Measurements from ENCODE around the gene ASAP3.

The ASAP3 gene

GRCh38 chr1:23433122-23433521 lies 50.9 kb downstream of the ASAP3 start:
- H3K14ac ChIP-seq (ENCODE audit: low read length in 2 of 2), result no peak overlapping the region
- H3K23ac ChIP-seq (ENCODE audit: low read length in 2 of 2), result no peak overlapping the region
- no peak overlapping the region for H4K8ac ChIP-seq (ENCODE audit: low read length)
- no peak overlapping the region for H2BK5ac ChIP-seq (ENCODE audit: low read depth, low read length, poor library complexity, severe bottlenecking)
- H2AFZ ChIP-seq (ENCODE audit: low read depth, low read length), result no peak overlapping the region
- no peak overlapping the region for H3K9ac ChIP-seq (ENCODE audit: low read length)
- H3K4me1 ChIP-seq (ENCODE audit: control insufficient read depth, insufficient read depth, low read depth, low read length), result no peaks in the 10 kb centered on the region
- DNase-seq, result no peak
- H3K4me2 ChIP-seq (ENCODE audit: low read length, poor library complexity, severe bottlenecking), result no peak overlapping the region
- H3K18ac ChIP-seq (ENCODE audit: low read depth in 1 of 2, low read length in 2 of 2), result no peak overlapping the region
- H2AK5ac ChIP-seq (ENCODE audit: low read length, severe bottlenecking), result no peak overlapping the region
- H2BK15ac ChIP-seq (ENCODE audit: low read depth, poor library complexity, severe bottlenecking), result no peak overlapping the region
- H3K4me3 ChIP-seq (ENCODE audit: insufficient read depth in 1 of 2, low read depth in 1 of 2, low read length in 2 of 2), result no peak overlapping the region
- H3K36me3 ChIP-seq (ENCODE audit: control insufficient read depth in 1 of 2, insufficient read depth in 2 of 2, low read depth in 1 of 2, low read length in 2 of 2), result peaks cover 68 to 97% of the 10 kb centered on the region in 2 experiments
- H3K27ac ChIP-seq (ENCODE audit: low read length, poor library complexity, severe bottlenecking), result no peak overlapping the region
- WGBS, result 97% methylated on average over 10 of the region's 10 CpGs
- no peaks in the 10 kb centered on the region for H3K27me3 ChIP-seq (ENCODE audit: control insufficient read depth in 1 of 2, insufficient read depth in 1 of 2, low read length in 2 of 2)
- H4K91ac ChIP-seq (ENCODE audit: low read length), result no peak overlapping the region
- H3K4ac ChIP-seq (ENCODE audit: low read depth in 1 of 2, low read length in 2 of 2), result no peak overlapping the region
- no peaks in the 10 kb centered on the region for H3K9me3 ChIP-seq (ENCODE audit: control insufficient read depth, low read length)
- H3K79me1 ChIP-seq (replicated peaks; ENCODE audit: low read length, poor library complexity, severe bottlenecking), result no peaks in the 10 kb centered on the region
- no peak overlapping the region for H2BK120ac ChIP-seq (ENCODE audit: low read depth, low read length)
- H2BK12ac ChIP-seq (ENCODE audit: low read length in 2 of 2), result no peak overlapping the region

DNA sequence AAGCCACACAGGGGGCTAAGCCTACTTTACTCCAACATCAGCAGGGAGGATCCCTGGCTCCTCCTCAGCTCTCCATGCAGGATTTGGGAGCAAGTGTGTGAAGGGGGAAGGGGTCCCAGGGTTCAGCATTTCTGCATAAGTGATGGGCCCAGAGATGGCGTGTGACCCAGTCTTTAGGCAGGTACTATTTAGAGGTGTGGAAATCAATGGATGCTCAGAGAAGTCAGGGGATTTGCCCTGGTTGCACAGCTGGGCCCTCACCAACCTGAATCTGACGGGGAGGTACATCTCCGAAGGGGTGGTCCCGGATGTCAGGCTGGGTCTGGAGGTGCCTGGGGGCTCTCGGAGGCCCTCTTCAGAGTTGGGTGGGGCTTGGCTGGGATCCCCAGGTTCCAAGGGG lies 52.5 kb downstream of the ASAP3 start:
- H2BK15ac ChIP-seq (ENCODE audit: low read depth, poor library complexity, severe bottlenecking), result no peak overlapping the region
- H3K27ac ChIP-seq (ENCODE audit: low read length, poor library complexity, severe bottlenecking), result no peak overlapping the region
- H3K18ac ChIP-seq (ENCODE audit: low read depth in 1 of 2, low read length in 2 of 2), result no peak overlapping the region
- H3K4ac ChIP-seq (ENCODE audit: low read depth in 1 of 2, low read length in 2 of 2), result no peak overlapping the region
- no peaks in the 10 kb centered on the region for H3K27me3 ChIP-seq (ENCODE audit: control insufficient read depth in 1 of 2, insufficient read depth in 1 of 2, low read length in 2 of 2)
- H4K8ac ChIP-seq (ENCODE audit: low read length), result no peak overlapping the region
- 91% methylated on average over 5 of the region's 5 CpGs for WGBS
- no peak overlapping the region for H3K9ac ChIP-seq (ENCODE audit: low read length)
- DNase-seq, result no peak
- no peak overlapping the region for H3K23ac ChIP-seq (ENCODE audit: low read length in 2 of 2)
- no peaks in the 10 kb centered on the region for H3K4me1 ChIP-seq (ENCODE audit: control insufficient read depth, insufficient read depth, low read depth, low read length)
- no peak overlapping the region for H3K4me3 ChIP-seq (ENCODE audit: insufficient read depth in 1 of 2, low read depth in 1 of 2, low read length in 2 of 2)
- H3K4me2 ChIP-seq (ENCODE audit: low read length, poor library complexity, severe bottlenecking), result no peak overlapping the region
- no peak overlapping the region for H2AFZ ChIP-seq (ENCODE audit: low read depth, low read length)
- H3K36me3 ChIP-seq (ENCODE audit: control insufficient read depth in 1 of 2, insufficient read depth in 2 of 2, low read depth in 1 of 2, low read length in 2 of 2), result peaks cover 55 to 95% of the 10 kb centered on the region in 2 experiments
- no peak overlapping the region for H2BK5ac ChIP-seq (ENCODE audit: low read depth, low read length, poor library complexity, severe bottlenecking)
- no peaks in the 10 kb centered on the region for H3K9me3 ChIP-seq (ENCODE audit: control insufficient read depth, low read length)
- no peak overlapping the region for H2AK5ac ChIP-seq (ENCODE audit: low read length, severe bottlenecking)
- no peak overlapping the region for H2BK120ac ChIP-seq (ENCODE audit: low read depth, low read length)
- H3K14ac ChIP-seq (ENCODE audit: low read length in 2 of 2), result no peak overlapping the region
- no peak overlapping the region for H4K91ac ChIP-seq (ENCODE audit: low read length)
- no peaks in the 10 kb centered on the region for H3K79me1 ChIP-seq (replicated peaks; ENCODE audit: low read length, poor library complexity, severe bottlenecking)
- H2BK12ac ChIP-seq (ENCODE audit: low read length in 2 of 2), result no peak overlapping the region

DNA sequence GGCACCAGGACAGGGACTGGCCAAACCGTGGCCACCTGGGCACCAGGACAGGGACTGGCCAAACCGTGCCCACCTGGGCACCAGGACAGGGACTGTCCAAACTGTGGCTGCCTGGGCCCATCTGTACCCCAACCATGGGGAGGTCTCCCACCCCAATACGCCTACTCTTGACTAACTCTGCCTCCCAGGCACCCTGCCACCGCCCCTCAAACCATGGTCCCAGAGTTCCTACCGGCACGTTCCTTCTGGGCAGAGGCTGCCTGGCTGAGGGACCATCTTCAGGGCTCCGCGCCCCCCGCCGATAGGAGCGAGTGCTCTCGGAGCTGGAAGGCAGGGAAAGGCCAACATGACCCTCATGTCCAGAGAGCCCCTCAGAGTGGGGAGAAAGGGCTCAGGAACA lies 53.2 kb downstream of the ASAP3 start:
- Histone ChIP-seq H3K23ac (ENCODE audit: low read length in 2 of 2) (no peak overlapping the region), H3K14ac (ENCODE audit: low read length in 2 of 2) (no peak overlapping the region), H2BK5ac (ENCODE audit: low read depth, low read length, poor library complexity, severe bottlenecking) (no peak overlapping the region), H4K91ac (ENCODE audit: low read length) (no peak overlapping the region), H3K4ac (ENCODE audit: low read depth in 1 of 2, low read length in 2 of 2) (no peak overlapping the region), H3K9ac (ENCODE audit: low read length) (no peak overlapping the region), H3K18ac (ENCODE audit: low read depth in 1 of 2, low read length in 2 of 2) (no peak overlapping the region), H3K4me1 (ENCODE audit: control insufficient read depth, insufficient read depth, low read depth, low read length) (no peaks in the 10 kb centered on the region), H3K79me1 (replicated peaks; ENCODE audit: low read length, poor library complexity, severe bottlenecking) (no peaks in the 10 kb centered on the region), H2BK120ac (ENCODE audit: low read depth, low read length) (no peak overlapping the region), H3K4me3 (ENCODE audit: insufficient read depth in 1 of 2, low read depth in 1 of 2, low read length in 2 of 2) (no peak overlapping the region), H3K36me3 (ENCODE audit: control insufficient read depth in 1 of 2, insufficient read depth in 2 of 2, low read depth in 1 of 2, low read length in 2 of 2) (peaks cover 51 to 95% of the 10 kb centered on the region in 2 experiments), H4K8ac (ENCODE audit: low read length) (no peak overlapping the region), H2AK5ac (ENCODE audit: low read length, severe bottlenecking) (no peak overlapping the region), H3K9me3 (ENCODE audit: control insufficient read depth, low read length) (no peaks in the 10 kb centered on the region), H3K27me3 (ENCODE audit: control insufficient read depth in 1 of 2, insufficient read depth in 1 of 2, low read length in 2 of 2) (no peaks in the 10 kb centered on the region), H2BK12ac (ENCODE audit: low read length in 2 of 2) (no peak overlapping the region), H3K4me2 (ENCODE audit: low read length, poor library complexity, severe bottlenecking) (no peak overlapping the region), H2AFZ (ENCODE audit: low read depth, low read length) (no peak overlapping the region), H2BK15ac (ENCODE audit: low read depth, poor library complexity, severe bottlenecking) (no peak overlapping the region), H3K27ac (ENCODE audit: low read length, poor library complexity, severe bottlenecking) (no peak overlapping the region)
- WGBS, result 96% methylated on average over 12 of the region's 12 CpGs
- no peak for DNase-seq

- H4K91ac ChIP-seq (ENCODE audit: low read length), result no peak overlapping the region
- H3K4me3 ChIP-seq (ENCODE audit: insufficient read depth in 1 of 2, low read depth in 1 of 2, low read length in 2 of 2), result no peak overlapping the region
- H4K8ac ChIP-seq (ENCODE audit: low read length), result no peak overlapping the region
- no peak overlapping the region for H3K23ac ChIP-seq (ENCODE audit: low read length in 2 of 2)
- no peak overlapping the region for H2AK5ac ChIP-seq (ENCODE audit: low read length, severe bottlenecking)
- no peak overlapping the region for H3K4ac ChIP-seq (ENCODE audit: low read depth in 1 of 2, low read length in 2 of 2)
- no peak overlapping the region for H2BK5ac ChIP-seq (ENCODE audit: low read depth, low read length, poor library complexity, severe bottlenecking)
- no peak overlapping the region for H2AFZ ChIP-seq (ENCODE audit: low read depth, low read length)
- H2BK12ac ChIP-seq (ENCODE audit: low read length in 2 of 2), result no peak overlapping the region
- H3K9me3 ChIP-seq (ENCODE audit: control insufficient read depth, low read length), result no peaks in the 10 kb centered on the region
- H2BK120ac ChIP-seq (ENCODE audit: low read depth, low read length), result no peak overlapping the region
- H2BK15ac ChIP-seq (ENCODE audit: low read depth, poor library complexity, severe bottlenecking), result no peak overlapping the region
- no peaks in the 10 kb centered on the region for H3K79me1 ChIP-seq (replicated peaks; ENCODE audit: low read length, poor library complexity, severe bottlenecking)
- no peaks in the 10 kb centered on the region for H3K27me3 ChIP-seq (ENCODE audit: control insufficient read depth in 1 of 2, insufficient read depth in 1 of 2, low read length in 2 of 2)
- H3K18ac ChIP-seq (ENCODE audit: low read depth in 1 of 2, low read length in 2 of 2), result no peak overlapping the region
- no peak overlapping the region for H3K9ac ChIP-seq (ENCODE audit: low read length)
- DNase-seq, result no peak
- 98% methylated on average over 2 of the region's 2 CpGs for WGBS
- peaks cover 33 to 71% of the 10 kb centered on the region in 2 experiments for H3K36me3 ChIP-seq (ENCODE audit: control insufficient read depth in 1 of 2, insufficient read depth in 2 of 2, low read depth in 1 of 2, low read length in 2 of 2)
- H3K4me2 ChIP-seq (ENCODE audit: low read length, poor library complexity, severe bottlenecking), result no peak overlapping the region
- H3K14ac ChIP-seq (ENCODE audit: low read length in 2 of 2), result no peak overlapping the region
- peaks cover 14% of the 10 kb centered on the region for H3K4me1 ChIP-seq (ENCODE audit: control insufficient read depth, insufficient read depth, low read depth, low read length)
- no peak overlapping the region for H3K27ac ChIP-seq (ENCODE audit: low read length, poor library complexity, severe bottlenecking)
Measured at GRCh38 chr1:23428136-23428905, 55.7 kb downstream of the ASAP3 start.

Measured in mesenchymal stem cell (in vitro differentiated cells and primary cell).